Measurements from ENCODE around the gene SMARCE1. TPM values are rescaled to one million over a fixed set of nuclear protein-coding genes. Genes with fewer than 3 reads are reported as not detected.
A peak's percentile ranks its signal among the peaks of the same experiment; 100 is the strongest.

Gene SMARCE1
- total and polyA plus RNA-seq, 9 of the 15 experiments (the other 6 are each of a cell fraction or from before 2014, with no cell fraction given): 64.1 to 142 (median 114) TPM

DNA sequence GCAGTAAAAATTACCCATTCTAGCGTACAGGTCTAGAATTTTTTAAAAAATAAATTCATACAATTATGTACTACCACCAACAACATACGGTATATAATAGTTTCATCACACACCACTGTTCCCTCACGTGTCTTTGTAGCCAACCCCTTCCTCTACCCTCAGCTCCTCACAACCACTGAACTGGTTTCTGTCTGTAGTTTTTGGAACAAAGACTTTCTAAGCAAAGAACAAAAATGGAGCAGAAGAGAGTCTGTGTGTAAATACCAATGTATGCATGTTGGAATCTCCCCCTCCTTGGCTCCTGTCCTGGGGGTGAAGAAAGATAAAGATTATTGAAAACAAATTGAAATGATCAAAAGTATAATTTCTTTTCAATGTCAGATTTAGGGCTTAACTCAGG lies 50.5 kb downstream of the SMARCE1 start:
- no peaks in the 10 kb centered on the region for H3K27me3 ChIP-seq (ENCODE audit: control insufficient read depth in 2 of 2, insufficient read depth in 2 of 2, low read length in 2 of 2)
- H2AFZ ChIP-seq (ENCODE audit: low read depth, low read length): peak overlapping the region; percentile 82; the same call in 1 of the 2 replicates
- in situ Hi-C loops (cut with MboI): no loop called here
- no peaks in the 10 kb centered on the region for H3K9me1 ChIP-seq (ENCODE audit: control insufficient read depth, insufficient read depth, low read length)
- H3K4me1 ChIP-seq (replicated peaks in 1 of 2; ENCODE audit: control insufficient read depth in 2 of 2, insufficient read depth in 2 of 2, low read length in 2 of 2): peaks cover 0 to 9% of the 10 kb centered on the region in 2 experiments; a peak in 2 of 5 replicates
- FAIRE-seq (no peak), ATAC-seq (no peak), DNase-seq (ENCODE audit: extremely low read depth in 1 of 4, low spot score in 3 of 4) (no peak)
- CTCF ChIA-PET (ENCODE audit: low intra/inter-chr PET ratio): no interaction called here
- H3K9me3 ChIP-seq (replicated peaks; ENCODE audit: control insufficient read depth, insufficient read depth, low read depth, low read length): peaks cover 6% of the 10 kb centered on the region
- intact Hi-C loops (cut with micrococcal nuclease): no loop called here
- WGBS (ENCODE audit: insufficient coverage, low coverage, missing lambda C conversion rate): 70% methylated on average over 3 of the region's 3 CpGs
- H3K27ac ChIP-seq (ENCODE audit: extremely low read depth, low read depth, low read length): no peak overlapping the region
- BruUV-seq (replicated peaks): no TSS peak
- no peaks in the 10 kb centered on the region for H3K79me2 ChIP-seq (ENCODE audit: control insufficient read depth, insufficient read depth, low read length)
- TF ChIP-seq PHF8 (IDR thresholded peaks at IDR 0.05; ENCODE audit: borderline replicate concordance, low read length): no peak
- no peak overlapping the region for H3K4me2 ChIP-seq (ENCODE audit: insufficient read depth, low read length)
- POLR2A ChIA-PET: interaction anchor here (0.7 kb wide), 1 partner anchor 98 kb away, joined by 3 read pairs; no protein-coding TSS in a partner anchor
- no peak overlapping the region for H3K9ac ChIP-seq (ENCODE audit: insufficient read depth in 1 of 2, low read depth in 2 of 2, low read length in 2 of 2)
- H3K4me3 ChIP-seq: no peak overlapping the region
- H4K20me1 ChIP-seq (replicated peaks; ENCODE audit: control insufficient read depth, insufficient read depth, low read length): no peaks in the 10 kb centered on the region
- no peaks in the 10 kb centered on the region for H3K36me3 ChIP-seq (ENCODE audit: control insufficient read depth, insufficient read depth, low read length)

DNA sequence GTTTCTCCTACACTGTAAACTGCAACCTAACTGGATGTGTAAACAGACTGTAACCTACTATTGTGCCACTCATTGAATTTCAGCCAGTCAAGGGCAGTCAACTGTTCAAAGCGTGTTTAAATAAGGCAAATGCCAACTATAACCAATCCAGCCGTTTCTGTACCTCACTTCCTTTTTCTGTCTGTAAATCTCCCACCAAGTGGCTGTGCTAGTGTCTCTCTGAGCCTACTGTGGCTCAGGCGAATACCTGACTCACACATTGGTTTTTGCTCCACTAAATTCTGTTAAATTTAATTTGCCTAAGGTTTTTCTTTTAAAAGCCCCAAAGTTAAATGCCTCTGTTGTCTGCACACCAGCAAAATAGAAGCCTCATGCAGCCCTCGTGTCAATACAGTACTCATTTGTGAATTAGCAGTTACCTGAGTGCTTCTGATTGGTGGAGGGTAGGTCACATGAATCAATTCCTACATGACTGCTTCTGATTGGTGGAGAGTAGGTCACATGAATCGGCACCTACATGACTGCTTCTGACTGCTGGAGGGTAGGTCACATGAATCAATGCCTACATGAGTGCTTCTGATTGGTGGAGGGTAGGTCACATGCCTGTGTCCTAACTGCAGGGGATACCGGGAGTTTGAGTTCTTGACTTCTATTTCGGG lies 51.2 kb downstream of the SMARCE1 start:
- intact Hi-C loops (cut with micrococcal nuclease) (no loop called here), in situ Hi-C loops (cut with MboI) (no loop called here)
- no peaks in the 10 kb centered on the region for H4K20me1 ChIP-seq (replicated peaks; ENCODE audit: control insufficient read depth, insufficient read depth, low read length)
- H3K4me2 ChIP-seq (ENCODE audit: insufficient read depth, low read length): 0 out of 2 replicates have a peak overlapping the region, but pooled peaks have one; percentile 2
- CTCF ChIA-PET (ENCODE audit: low intra/inter-chr PET ratio): no interaction called here
- no peak overlapping the region for H3K27ac ChIP-seq (ENCODE audit: extremely low read depth, low read depth, low read length)
- no peak overlapping the region for H3K9ac ChIP-seq (ENCODE audit: insufficient read depth in 1 of 2, low read depth in 2 of 2, low read length in 2 of 2)
- ATAC-seq: peak; percentile 91
- peak; percentile 88 for FAIRE-seq
- H3K36me3 ChIP-seq (ENCODE audit: control insufficient read depth, insufficient read depth, low read length): no peaks in the 10 kb centered on the region
- peak; percentile 60 to 71 (median 70) for DNase-seq (ENCODE audit: extremely low read depth in 1 of 4, low spot score in 3 of 4)
- no peaks in the 10 kb centered on the region for H3K9me1 ChIP-seq (ENCODE audit: control insufficient read depth, insufficient read depth, low read length)
- H3K79me2 ChIP-seq (ENCODE audit: control insufficient read depth, insufficient read depth, low read length): no peaks in the 10 kb centered on the region
- no TSS peak for BruUV-seq (replicated peaks)
- POLR2A ChIA-PET: no interaction called here
- H3K9me3 ChIP-seq (replicated peaks; ENCODE audit: control insufficient read depth, insufficient read depth, low read depth, low read length): peaks cover 6% of the 10 kb centered on the region
- peak overlapping the region; percentile 82 for H2AFZ ChIP-seq (ENCODE audit: low read depth, low read length)
- H3K27me3 ChIP-seq (ENCODE audit: control insufficient read depth in 2 of 2, insufficient read depth in 2 of 2, low read length in 2 of 2): no peaks in the 10 kb centered on the region
- WGBS (ENCODE audit: insufficient coverage, low coverage, missing lambda C conversion rate): 29% methylated on average over 7 of the region's 7 CpGs
- peaks cover 0 to 9% of the 10 kb centered on the region in 2 experiments; a peak in 2 of 5 replicates for H3K4me1 ChIP-seq (replicated peaks in 1 of 2; ENCODE audit: control insufficient read depth in 2 of 2, insufficient read depth in 2 of 2, low read length in 2 of 2)
- H3K4me3 ChIP-seq: no peak overlapping the region
- TF ChIP-seq XRCC3 (IDR thresholded peaks at IDR 0.05) (no peak), MAFF (IDR thresholded peaks at IDR 0.05; ENCODE audit: low read length) (no peak), GABPA (tag; conservative IDR thresholded peaks at IDR 0.05; ENCODE audit: low read depth) (no peak), KAT8 (IDR thresholded peaks at IDR 0.05; ENCODE audit: low read depth) (no peak)
- TF ChIP-seq, protein P1, sequence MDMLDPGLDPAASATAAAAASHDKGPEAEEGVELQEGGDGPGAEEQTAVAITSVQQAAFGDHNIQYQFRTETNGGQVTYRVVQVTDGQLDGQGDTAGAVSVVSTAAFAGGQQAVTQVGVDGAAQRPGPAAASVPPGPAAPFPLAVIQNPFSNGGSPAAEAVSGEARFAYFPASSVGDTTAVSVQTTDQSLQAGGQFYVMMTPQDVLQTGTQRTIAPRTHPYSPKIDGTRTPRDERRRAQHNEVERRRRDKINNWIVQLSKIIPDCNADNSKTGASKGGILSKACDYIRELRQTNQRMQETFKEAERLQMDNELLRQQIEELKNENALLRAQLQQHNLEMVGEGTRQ (CRISPR knock-in tag; IDR thresholded peaks at IDR 0.05): peak; percentile 94
- TF ChIP-seq, protein P2, sequence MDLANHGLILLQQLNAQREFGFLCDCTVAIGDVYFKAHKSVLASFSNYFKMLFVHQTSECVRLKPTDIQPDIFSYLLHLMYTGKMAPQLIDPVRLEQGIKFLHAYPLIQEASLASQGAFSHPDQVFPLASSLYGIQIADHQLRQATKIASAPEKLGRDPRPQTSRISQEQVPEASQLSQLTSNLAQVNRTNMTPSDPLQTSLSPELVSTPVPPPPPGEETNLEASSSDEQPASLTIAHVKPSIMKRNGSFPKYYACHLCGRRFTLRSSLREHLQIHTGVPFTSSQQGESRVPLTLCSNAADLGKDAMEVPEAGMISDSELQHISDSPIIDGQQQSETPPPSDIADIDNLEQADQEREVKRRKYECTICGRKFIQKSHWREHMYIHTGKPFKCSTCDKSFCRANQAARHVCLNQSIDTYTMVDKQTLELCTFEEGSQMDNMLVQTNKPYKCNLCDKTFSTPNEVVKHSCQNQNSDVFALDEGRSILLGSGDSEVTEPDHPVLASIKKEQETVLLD (IDR thresholded peaks at IDR 0.05): no peak
- TF ChIP-seq, protein P3, sequence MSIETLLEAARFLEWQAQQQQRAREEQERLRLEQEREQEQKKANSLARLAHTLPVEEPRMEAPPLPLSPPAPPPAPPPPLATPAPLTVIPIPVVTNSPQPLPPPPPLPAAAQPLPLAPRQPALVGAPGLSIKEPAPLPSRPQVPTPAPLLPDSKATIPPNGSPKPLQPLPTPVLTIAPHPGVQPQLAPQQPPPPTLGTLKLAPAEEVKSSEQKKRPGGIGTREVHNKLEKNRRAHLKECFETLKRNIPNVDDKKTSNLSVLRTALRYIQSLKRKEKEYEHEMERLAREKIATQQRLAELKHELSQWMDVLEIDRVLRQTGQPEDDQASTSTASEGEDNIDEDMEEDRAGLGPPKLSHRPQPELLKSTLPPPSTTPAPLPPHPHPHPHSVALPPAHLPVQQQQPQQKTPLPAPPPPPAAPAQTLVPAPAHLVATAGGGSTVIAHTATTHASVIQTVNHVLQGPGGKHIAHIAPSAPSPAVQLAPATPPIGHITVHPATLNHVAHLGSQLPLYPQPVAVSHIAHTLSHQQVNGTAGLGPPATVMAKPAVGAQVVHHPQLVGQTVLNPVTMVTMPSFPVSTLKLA (conservative IDR thresholded peaks at IDR 0.05): no peak
